Epithelial cell of esophagus (primary cell): Measurements from ENCODE around the gene ROM1.
"Not testable (repeated sequence)": the region's sequence is repeated elsewhere in the genome, so short reads cannot be mapped to it uniquely, and the experiment has no call there.

Source experiments
- DNase-seq: peaks from one replicate; pipeline ENCODE4 v3.0.0; 2010; ENCODE audit warnings: low read depth
- H3K4me3 ChIP-seq: 2 replicates; pipeline ENCODE4 v1.5.1; 2011; ENCODE audit warnings: mild to moderate bottlenecking, low read length, control low read depth
- CTCF ChIP-seq: IDR thresholded peaks from 2 replicates; pipeline ENCODE4 v1.5.1; 2011; ENCODE audit warnings: low read depth, mild to moderate bottlenecking, low read length, control low read depth, inconsistent platforms; ENCODE audit not compliant: insufficient read depth; ENCODE audit errors: missing control alignments

The ROM1 gene

GRCh38 chr11:62612366-62613290 is at the start of gene ROM1, which contains the start of gene EML3:
Gene ROM1 (plus strand): TSS chr11:62613257. CDS start chr11:62613282, 25 bp downstream.
Gene EML3 (minus strand): TSS chr11:62612775. CDS start chr11:62612457, 318 bp downstream.
- peak; percentile 52 for TF ChIP-seq CTCF
- peak within 1 kb of the TSS; percentile 81 for H3K4me3 ChIP-seq
- peak; percentile 68 for DNase-seq

- no peak for DNase-seq
- no peak overlapping the region for H3K4me3 ChIP-seq
- TF ChIP-seq CTCF = no peak
Measured at GRCh38 chr11:62565100-62565802, 47.8 kb upstream of the ROM1 start.

GRCh38 chr11:62566247-62566646 is 46.8 kb upstream of the ROM1 start:
- no peak overlapping the region for H3K4me3 ChIP-seq
- no peak for DNase-seq
- no peak for TF ChIP-seq CTCF

- DNase-seq = no peak
Measured at GRCh38 chr11:62567018-62567633, 45.9 kb upstream of the ROM1 start.

GRCh38 chr11:62569611-62570010 is 43.4 kb upstream of the ROM1 start:
- no peak overlapping the region for H3K4me3 ChIP-seq
- no peak for DNase-seq
- TF ChIP-seq CTCF = no peak

More at GRCh38 chr11:62567018-62567633, 45.9 kb upstream of the ROM1 start:
- no peak overlapping the region for H3K4me3 ChIP-seq
- TF ChIP-seq CTCF = no peak

GRCh38 chr11:62570903-62571302 is 42.2 kb upstream of the ROM1 start:
- not testable (repeated sequence) for H3K4me3 ChIP-seq, DNase-seq

GRCh38 chr11:62571493-62571892 is 41.6 kb upstream of the ROM1 start:
- H3K4me3 ChIP-seq, DNase-seq: not testable (repeated sequence)

- no peak for DNase-seq
- peak overlapping the region; percentile 99 for H3K4me3 ChIP-seq
- TF ChIP-seq CTCF = no peak
Measured at GRCh38 chr11:62572431-62572830, 40.6 kb upstream of the ROM1 start.
